ENCODE data around the gene GRHPR.
"Not testable (repeated sequence)": the region's sequence is repeated elsewhere in the genome, so short reads cannot be mapped to it uniquely, and the experiment has no call there.

Gene GRHPR

GRCh38 chr9:37424204-37424685, 1.7 kb downstream of the GRHPR start:
- Histone ChIP-seq H3K36me3 (ENCODE audit: low read length) (peaks cover 4% of the 10 kb centered on the region; the same call in 1 of the 2 replicates), H4K20me1 (ENCODE audit: low read depth, low read length) (no peaks in the 10 kb centered on the region), H3K9ac (ENCODE audit: low read length) (peak overlapping the region; percentile 78), H3K9me3 (ENCODE audit: insufficient read depth, low read length) (no peaks in the 10 kb centered on the region), H3K4me2 (ENCODE audit: low read depth, low read length, poor library complexity, severe bottlenecking) (peak overlapping the region; percentile 72), H3K27me3 (ENCODE audit: low read length) (no peaks in the 10 kb centered on the region), H3K79me2 (ENCODE audit: insufficient read depth, low read length) (peaks cover 41% of the 10 kb centered on the region), H2AFZ (ENCODE audit: low read depth, low read length, severe bottlenecking) (no peak overlapping the region), H3K9me2 (replicated peaks; ENCODE audit: insufficient read depth, low read length) (no peaks in the 10 kb centered on the region), H3K4me3 (ENCODE audit: insufficient read depth, low read length, poor library complexity, severe bottlenecking) (peak overlapping the region; percentile 79), H3K27ac (ENCODE audit: low read depth, low read length) (peak overlapping the region; percentile 52; the same call in 1 of the 2 replicates), H3F3A (ENCODE audit: insufficient read depth) (no peaks in the 10 kb centered on the region; the same call in 1 of the 2 replicates)
- TF ChIP-seq CTCF (IDR thresholded peaks at IDR 0.05; ENCODE audit: insufficient read depth, low read length, poor library complexity, severe bottlenecking) (no peak), EZH2phosphoT487 (conservative IDR thresholded peaks at IDR 0.05; ENCODE audit: low read length) (no peak)

GRCh38 chr9:37424686-37425297, 2.3 kb downstream of the GRHPR start:
- peak overlapping the region; percentile 72 for H3K4me2 ChIP-seq (ENCODE audit: low read depth, low read length, poor library complexity, severe bottlenecking)
- H3K36me3 ChIP-seq (ENCODE audit: low read length) = peaks cover 4% of the 10 kb centered on the region; the same call in 1 of the 2 replicates

GRCh38 chr9:37425298-37425752, 2.8 kb downstream of the GRHPR start:
- H3K27me3 ChIP-seq (ENCODE audit: low read length) = no peaks in the 10 kb centered on the region
- peaks cover 4% of the 10 kb centered on the region; the same call in 1 of the 2 replicates for H3K36me3 ChIP-seq (ENCODE audit: low read length)
- H3K27ac ChIP-seq (ENCODE audit: low read depth, low read length) = no peak overlapping the region
- no peak overlapping the region for H3K9ac ChIP-seq (ENCODE audit: low read length)
- no peak overlapping the region for H2AFZ ChIP-seq (ENCODE audit: low read depth, low read length, severe bottlenecking)
- peaks cover 41% of the 10 kb centered on the region for H3K79me2 ChIP-seq (ENCODE audit: insufficient read depth, low read length)
- H3K4me3 ChIP-seq (ENCODE audit: insufficient read depth, low read length, poor library complexity, severe bottlenecking) = no peak overlapping the region
- TF ChIP-seq CTCF (IDR thresholded peaks at IDR 0.05; ENCODE audit: insufficient read depth, low read length, poor library complexity, severe bottlenecking) (no peak), EZH2phosphoT487 (conservative IDR thresholded peaks at IDR 0.05; ENCODE audit: low read length) (no peak)
- no peaks in the 10 kb centered on the region; the same call in 1 of the 2 replicates for H3F3A ChIP-seq (ENCODE audit: insufficient read depth)
- H3K9me2 ChIP-seq (replicated peaks; ENCODE audit: insufficient read depth, low read length) = no peaks in the 10 kb centered on the region
- H3K4me2 ChIP-seq (ENCODE audit: low read depth, low read length, poor library complexity, severe bottlenecking) = no peak overlapping the region
- H3K9me3 ChIP-seq (ENCODE audit: insufficient read depth, low read length) = no peaks in the 10 kb centered on the region
- H4K20me1 ChIP-seq (ENCODE audit: low read depth, low read length) = no peaks in the 10 kb centered on the region

More at GRCh38 chr9:37424686-37425297, 2.3 kb downstream of the GRHPR start:
- Histone ChIP-seq H2AFZ (ENCODE audit: low read depth, low read length, severe bottlenecking) (no peak overlapping the region), H3K79me2 (ENCODE audit: insufficient read depth, low read length) (peaks cover 41% of the 10 kb centered on the region), H3K9me3 (ENCODE audit: insufficient read depth, low read length) (no peaks in the 10 kb centered on the region), H3K27ac (ENCODE audit: low read depth, low read length) (peak overlapping the region; percentile 52; the same call in 1 of the 2 replicates), H4K20me1 (ENCODE audit: low read depth, low read length) (no peaks in the 10 kb centered on the region), H3K27me3 (ENCODE audit: low read length) (no peaks in the 10 kb centered on the region), H3F3A (ENCODE audit: insufficient read depth) (no peaks in the 10 kb centered on the region; the same call in 1 of the 2 replicates), H3K4me3 (ENCODE audit: insufficient read depth, low read length, poor library complexity, severe bottlenecking) (no peak overlapping the region), H3K9ac (ENCODE audit: low read length) (peak overlapping the region; percentile 78), H3K9me2 (replicated peaks; ENCODE audit: insufficient read depth, low read length) (no peaks in the 10 kb centered on the region)
- TF ChIP-seq CTCF (IDR thresholded peaks at IDR 0.05; ENCODE audit: insufficient read depth, low read length, poor library complexity, severe bottlenecking) = no peak
- no peak for TF ChIP-seq EZH2phosphoT487 (conservative IDR thresholded peaks at IDR 0.05; ENCODE audit: low read length)

GRCh38 chr9:37426431-37426830, 3.9 kb downstream of the GRHPR start:
- not testable (repeated sequence) for H2AFZ ChIP-seq (ENCODE audit: low read depth, low read length, severe bottlenecking); H3K9me2 ChIP-seq (replicated peaks; ENCODE audit: insufficient read depth, low read length); H4K20me1 ChIP-seq (ENCODE audit: low read depth, low read length); H3K27ac ChIP-seq (ENCODE audit: low read depth, low read length); H3K9ac ChIP-seq (ENCODE audit: low read length); H3K36me3 ChIP-seq (ENCODE audit: low read length); H3F3A ChIP-seq (ENCODE audit: insufficient read depth); H3K4me2 ChIP-seq (ENCODE audit: low read depth, low read length, poor library complexity, severe bottlenecking); H3K27me3 ChIP-seq (ENCODE audit: low read length); H3K9me3 ChIP-seq (ENCODE audit: insufficient read depth, low read length); H3K4me3 ChIP-seq (ENCODE audit: insufficient read depth, low read length, poor library complexity, severe bottlenecking)
- peaks cover 41% of the 10 kb centered on the region for H3K79me2 ChIP-seq (ENCODE audit: insufficient read depth, low read length)
